Prostate gland (tissue), 2 donors: ENCODE results near the gene TMEM14A.
"Not testable (repeated sequence)": the region's sequence is repeated elsewhere in the genome, so short reads cannot be mapped to it uniquely, and the experiment has no call there.

ENCODE experiments used
- CTCF ChIP-seq, 4 experiments: fragments of 200-600 bp in 2 of 4; fragments of 450-650 bp in 2 of 4; sonication (generic) in 2 of 4; IDR thresholded peaks; 1 replicate in 3 of 4; 2 replicates in 1 of 4; pipeline ENCODE4 v1.5.1; 2016 to 2019; ENCODE audit warnings: antibody characterized with exemption in 4 of 4, mild to moderate bottlenecking in 2 of 4, moderate library complexity in 2 of 4
- POLR2A ChIP-seq: fragments of 450-650 bp; IDR thresholded peaks from one replicate; pipeline ENCODE4 v1.6.1; 2016; ENCODE audit warnings: antibody characterized with exemption, mild to moderate bottlenecking

GRCh38 chr6:52704781-52705502 lies 34.0 kb downstream of the TMEM14A start:
- TF ChIP-seq CTCF (IDR thresholded peaks at IDR 0.05); POLR2A: not testable (repeated sequence)
